Measurements from ENCODE around the gene ITLN2.
A peak's percentile ranks its signal among the peaks of the same experiment; 100 is the strongest.
"Not testable (repeated sequence)": the region's sequence is repeated elsewhere in the genome, so short reads cannot be mapped to it uniquely, and the experiment has no call there.

ITLN2 gene

GRCh38 chr1:160975026-160975425 lies 20.4 kb upstream of the ITLN2 start:
- H3K4me1 Mint-ChIP-seq = peaks cover 11% of the 10 kb centered on the region
- H3K27me3 Mint-ChIP-seq = no peaks in the 10 kb centered on the region
- H3K4me3 Mint-ChIP-seq = no peak overlapping the region
- H3K9me3 Mint-ChIP-seq = no peaks in the 10 kb centered on the region
- no peak for ATAC-seq
- no peaks in the 10 kb centered on the region for H3K36me3 Mint-ChIP-seq
- no peak overlapping the region for H3K27ac Mint-ChIP-seq

- no peak for ATAC-seq
- peaks cover 11% of the 10 kb centered on the region for H3K4me1 Mint-ChIP-seq
- no peak overlapping the region for H3K27ac Mint-ChIP-seq
- no peaks in the 10 kb centered on the region for H3K27me3 Mint-ChIP-seq
- no peaks in the 10 kb centered on the region for H3K9me3 Mint-ChIP-seq
- no peaks in the 10 kb centered on the region for H3K36me3 Mint-ChIP-seq
- H3K4me3 Mint-ChIP-seq = no peak overlapping the region
These were observed 18.9 kb upstream of the ITLN2 start for GRCh38 chr1:160973491-160973890.

- no peak overlapping the region for H3K27ac Mint-ChIP-seq
- H3K9me3 Mint-ChIP-seq = no peaks in the 10 kb centered on the region
- H3K27me3 Mint-ChIP-seq = no peaks in the 10 kb centered on the region
- H3K4me1 Mint-ChIP-seq = peaks cover 11% of the 10 kb centered on the region
- H3K36me3 Mint-ChIP-seq = no peaks in the 10 kb centered on the region
- H3K4me3 Mint-ChIP-seq = no peak overlapping the region
- no peak for ATAC-seq
These were observed 18.3 kb upstream of the ITLN2 start for GRCh38 chr1:160972939-160973338.

DNA sequence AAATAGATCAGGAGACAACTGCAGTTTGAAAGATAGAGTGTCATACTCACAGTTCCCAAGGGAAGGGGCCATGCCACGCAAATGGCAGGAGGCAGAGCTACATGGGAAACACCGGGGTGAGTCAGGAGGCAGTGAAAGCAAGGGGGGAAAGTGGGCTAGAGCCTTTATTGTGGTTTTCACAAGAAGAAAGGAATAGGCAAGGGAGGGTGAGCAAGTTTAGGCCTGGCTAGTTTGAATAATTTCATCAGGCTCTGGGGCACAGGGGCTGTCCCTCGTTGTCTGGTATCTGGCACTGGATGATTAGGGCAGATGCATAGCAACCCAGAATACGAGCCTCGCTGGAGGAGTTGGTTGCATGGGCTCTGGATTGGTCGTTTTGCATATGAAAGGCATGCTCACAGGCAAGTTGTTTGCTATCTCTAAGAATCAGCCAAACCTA lies 17.0 kb upstream of the ITLN2 start:
- Mint-ChIP-seq H3K27me3 (no peaks in the 10 kb centered on the region), H3K4me1 (peaks cover 11% of the 10 kb centered on the region), H3K27ac (peak overlapping the region; percentile 40), H3K36me3 (no peaks in the 10 kb centered on the region), H3K9me3 (no peaks in the 10 kb centered on the region), H3K4me3 (peak overlapping the region; percentile 2)
- ATAC-seq = peak; percentile 95

- no peaks in the 10 kb centered on the region for H3K27me3 Mint-ChIP-seq
- no peaks in the 10 kb centered on the region for H3K9me3 Mint-ChIP-seq
- ATAC-seq = no peak
- no peaks in the 10 kb centered on the region for H3K4me1 Mint-ChIP-seq
- no peaks in the 10 kb centered on the region for H3K36me3 Mint-ChIP-seq
- no peak overlapping the region for H3K27ac Mint-ChIP-seq
- no peak overlapping the region for H3K4me3 Mint-ChIP-seq
These were observed 8.9 kb upstream of the ITLN2 start for GRCh38 chr1:160963521-160963920.

- no peaks in the 10 kb centered on the region for H3K36me3 Mint-ChIP-seq
- no peak overlapping the region for H3K27ac Mint-ChIP-seq
- no peaks in the 10 kb centered on the region for H3K27me3 Mint-ChIP-seq
- H3K9me3 Mint-ChIP-seq = no peaks in the 10 kb centered on the region
- no peak for ATAC-seq
- H3K4me3 Mint-ChIP-seq = no peak overlapping the region
- H3K4me1 Mint-ChIP-seq = no peaks in the 10 kb centered on the region
These were observed 6.8 kb upstream of the ITLN2 start for GRCh38 chr1:160961419-160961818.

DNA sequence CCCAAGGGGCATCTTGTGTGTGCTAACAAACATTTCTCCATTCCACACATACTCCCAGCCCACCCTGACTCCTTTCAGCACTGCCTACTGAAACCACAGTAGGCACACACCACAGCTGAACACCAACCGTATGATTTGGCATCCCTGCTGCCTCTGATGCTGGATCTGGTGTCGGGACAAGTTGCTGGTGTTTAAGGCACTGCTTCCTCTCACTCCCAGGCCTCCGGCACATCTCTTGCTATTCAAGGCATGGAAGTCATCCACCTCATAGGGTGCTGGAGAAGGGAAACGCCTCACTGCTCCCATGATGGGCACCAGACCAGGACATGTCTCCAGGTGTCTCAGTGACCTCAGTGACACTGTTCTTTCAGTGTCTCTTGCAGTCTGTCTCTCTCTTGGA lies 2.4 kb upstream of the ITLN2 start:
- ATAC-seq = no peak
- Mint-ChIP-seq H3K4me1 (peaks cover 8% of the 10 kb centered on the region), H3K27me3 (no peaks in the 10 kb centered on the region), H3K4me3 (no peak overlapping the region), H3K27ac (no peak overlapping the region), H3K9me3 (no peaks in the 10 kb centered on the region), H3K36me3 (no peaks in the 10 kb centered on the region)

- H3K9me3 Mint-ChIP-seq = no peaks in the 10 kb centered on the region
- H3K27me3 Mint-ChIP-seq = no peaks in the 10 kb centered on the region
- no peak overlapping the region for H3K4me3 Mint-ChIP-seq
- H3K4me1 Mint-ChIP-seq = peaks cover 8% of the 10 kb centered on the region
- H3K36me3 Mint-ChIP-seq = no peaks in the 10 kb centered on the region
- no peak for ATAC-seq
- H3K27ac Mint-ChIP-seq = peak overlapping the region; percentile 38
These were observed 1.6 kb downstream of the ITLN2 start for GRCh38 chr1:160953030-160953429.

- H3K4me3 Mint-ChIP-seq = no peak overlapping the region
- H3K36me3 Mint-ChIP-seq = no peaks in the 10 kb centered on the region
- ATAC-seq = no peak
- H3K27me3 Mint-ChIP-seq = no peaks in the 10 kb centered on the region
- no peaks in the 10 kb centered on the region for H3K9me3 Mint-ChIP-seq
- no peak overlapping the region for H3K27ac Mint-ChIP-seq
- peaks cover 8% of the 10 kb centered on the region for H3K4me1 Mint-ChIP-seq
These were observed 2.5 kb downstream of the ITLN2 start for GRCh38 chr1:160952129-160952510.

DNA sequence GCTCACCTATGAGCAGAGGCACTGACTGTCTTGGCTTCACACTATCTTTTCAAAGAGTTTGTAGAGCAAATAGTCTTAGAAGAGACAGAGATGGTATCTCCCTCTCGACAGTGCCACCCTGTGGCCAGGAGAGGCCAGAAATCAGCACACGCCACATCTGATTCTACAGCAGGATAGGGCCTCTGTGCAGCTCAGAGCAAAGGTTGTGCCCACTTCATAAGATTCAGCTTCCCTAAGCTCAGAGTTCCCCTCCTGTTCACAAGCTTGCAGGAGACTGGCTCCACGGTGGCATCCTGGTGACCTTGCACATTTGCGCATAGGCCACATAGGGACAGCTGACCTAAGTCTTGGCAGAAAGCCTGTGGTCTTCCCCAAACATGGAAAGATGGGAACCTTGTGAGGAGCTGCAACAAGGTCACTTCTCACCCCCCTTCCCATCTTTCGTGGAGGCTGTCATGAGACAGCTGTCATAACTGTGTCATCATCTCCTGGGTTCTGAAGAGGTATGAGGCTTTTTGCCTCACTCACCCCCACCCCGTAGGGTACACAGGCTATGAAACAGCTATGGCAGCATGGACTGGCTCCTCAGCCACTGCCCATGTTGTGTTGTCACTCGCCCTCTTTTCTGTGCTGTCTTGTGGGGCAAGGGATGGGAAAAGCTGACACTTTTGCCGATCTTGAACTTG lies 3.0 kb downstream of the ITLN2 start:
- ATAC-seq = peak; percentile 82
- Mint-ChIP-seq H3K9me3 (no peaks in the 10 kb centered on the region), H3K4me3 (no peak overlapping the region), H3K27me3 (no peaks in the 10 kb centered on the region), H3K4me1 (peaks cover 8% of the 10 kb centered on the region), H3K36me3 (no peaks in the 10 kb centered on the region), H3K27ac (no peak overlapping the region)

- H3K9me3 Mint-ChIP-seq = no peaks in the 10 kb centered on the region
- no peaks in the 10 kb centered on the region for H3K27me3 Mint-ChIP-seq
- no peak overlapping the region for H3K4me3 Mint-ChIP-seq
- H3K27ac Mint-ChIP-seq = no peak overlapping the region
- no peak for ATAC-seq
- peaks cover 8% of the 10 kb centered on the region for H3K4me1 Mint-ChIP-seq
- H3K36me3 Mint-ChIP-seq = no peaks in the 10 kb centered on the region
These were observed 4.0 kb downstream of the ITLN2 start for GRCh38 chr1:160950657-160951056.

GRCh38 chr1:160949881-160950280 lies 4.7 kb downstream of the ITLN2 start:
- no peaks in the 10 kb centered on the region for H3K36me3 Mint-ChIP-seq
- no peaks in the 10 kb centered on the region for H3K9me3 Mint-ChIP-seq
- no peak for ATAC-seq
- peaks cover 8% of the 10 kb centered on the region for H3K4me1 Mint-ChIP-seq
- no peak overlapping the region for H3K27ac Mint-ChIP-seq
- peaks cover 5% of the 10 kb centered on the region for H3K27me3 Mint-ChIP-seq
- H3K4me3 Mint-ChIP-seq = no peak overlapping the region

DNA sequence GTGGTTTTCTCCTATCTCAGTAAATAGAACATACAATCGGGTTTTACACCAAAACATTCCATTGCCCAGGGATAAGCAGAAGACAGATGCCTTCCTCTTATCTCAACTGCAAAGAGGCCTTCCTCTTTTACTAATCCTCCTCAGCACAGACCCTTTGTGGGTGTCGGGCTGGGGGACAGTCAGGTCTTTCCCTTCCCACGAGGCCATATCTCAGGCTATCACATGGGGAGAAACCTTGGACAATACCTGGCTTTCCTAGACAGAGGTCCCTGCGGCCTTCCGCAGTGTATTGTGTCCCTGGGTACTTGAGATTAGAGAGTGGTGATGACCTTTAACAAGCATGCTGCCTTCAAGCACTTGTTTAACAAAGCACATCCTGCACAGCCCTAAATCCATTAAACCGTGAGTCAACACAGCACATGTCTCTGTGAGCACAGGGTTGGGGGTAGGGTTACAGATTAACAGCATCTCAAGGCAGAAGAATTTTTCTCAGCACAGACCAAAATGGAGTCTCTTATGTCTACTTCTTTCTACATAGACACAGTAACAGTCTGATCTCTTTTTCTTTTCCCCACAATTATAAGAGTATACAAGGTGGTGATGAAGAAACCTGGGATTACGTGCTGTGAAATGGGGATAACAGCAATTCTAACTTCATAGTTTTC lies 5.3 kb downstream of the ITLN2 start:
- not testable (repeated sequence) for H3K9me3 Mint-ChIP-seq, H3K36me3 Mint-ChIP-seq, H3K4me3 Mint-ChIP-seq, ATAC-seq, H3K4me1 Mint-ChIP-seq, H3K27ac Mint-ChIP-seq
- H3K27me3 Mint-ChIP-seq = peaks cover 10% of the 10 kb centered on the region

DNA sequence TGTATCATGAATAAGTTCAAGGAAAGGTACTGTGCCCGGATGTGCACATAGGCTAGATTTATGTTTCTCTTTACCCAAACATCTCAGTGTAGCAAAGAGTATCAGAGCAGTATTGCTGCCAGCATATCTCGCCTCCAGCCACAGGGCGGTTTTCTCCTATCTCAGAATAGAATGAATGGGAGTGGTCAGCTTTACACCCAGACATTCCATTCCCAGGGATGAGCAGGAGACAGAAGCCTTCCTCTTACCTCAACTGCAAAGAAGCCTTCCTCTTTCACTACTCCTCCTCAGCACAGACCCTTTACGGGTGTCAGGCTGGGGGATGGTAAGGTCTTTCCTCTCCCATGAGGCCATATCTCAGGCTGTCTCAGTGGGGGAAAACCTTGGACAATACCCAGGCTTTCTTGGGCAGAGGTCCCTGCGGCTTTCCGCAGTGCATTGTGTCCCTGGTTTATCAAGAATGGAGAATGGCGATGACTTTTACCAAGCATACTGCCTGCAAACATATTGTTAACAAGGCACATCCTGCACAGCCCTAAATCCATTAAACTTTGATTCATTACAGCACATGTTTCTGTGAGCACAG lies 7.3 kb downstream of the ITLN2 start:
- not testable (repeated sequence) for H3K27ac Mint-ChIP-seq, H3K36me3 Mint-ChIP-seq, H3K4me3 Mint-ChIP-seq, ATAC-seq, H3K9me3 Mint-ChIP-seq, H3K4me1 Mint-ChIP-seq
- H3K27me3 Mint-ChIP-seq = peaks cover 12% of the 10 kb centered on the region

DNA sequence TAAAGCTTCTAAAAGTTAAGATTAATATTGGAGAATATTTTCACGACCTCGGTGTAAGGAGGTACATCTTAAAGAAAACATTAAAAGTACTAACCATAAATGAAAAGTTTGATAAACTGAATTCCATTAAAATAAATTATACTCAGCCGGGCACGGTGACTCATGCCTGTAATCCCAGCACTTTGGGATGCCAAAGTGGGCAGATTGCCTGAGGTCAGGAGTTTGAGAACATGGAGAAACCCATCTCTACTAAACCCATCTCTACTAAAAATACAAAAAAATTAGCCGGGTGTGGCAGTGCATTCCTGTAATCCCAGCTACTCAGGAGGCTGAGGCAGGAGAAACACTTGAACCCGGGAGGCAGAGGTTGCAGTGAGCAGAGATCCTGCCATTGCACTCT lies 8.7 kb downstream of the ITLN2 start:
- not testable (repeated sequence) for H3K4me3 Mint-ChIP-seq

GRCh38 chr1:160945079-160945478 lies 9.5 kb downstream of the ITLN2 start:
- ATAC-seq = no peak
- no peaks in the 10 kb centered on the region for H3K4me1 Mint-ChIP-seq
- peaks cover 12% of the 10 kb centered on the region for H3K27me3 Mint-ChIP-seq
- H3K4me3 Mint-ChIP-seq = no peak overlapping the region
- H3K27ac Mint-ChIP-seq = no peak overlapping the region
- H3K36me3 Mint-ChIP-seq = no peaks in the 10 kb centered on the region
- H3K9me3 Mint-ChIP-seq = no peaks in the 10 kb centered on the region

More for the DNA sequence above, 8.7 kb downstream of the ITLN2 start:
- not testable (repeated sequence) for H3K27ac Mint-ChIP-seq, ATAC-seq, H3K4me1 Mint-ChIP-seq, H3K36me3 Mint-ChIP-seq, H3K9me3 Mint-ChIP-seq
- H3K27me3 Mint-ChIP-seq = peaks cover 12% of the 10 kb centered on the region

Data from stimulated activated memory B cell treated with anti-CD40 and anti-IgM and Interleukin-4, amounts not matched to agents 10 μg/mL and 1 μg/mL and 100 μg/mL, for 72 hours (primary cell).